Tibial artery (tissue), 4 donors: ENCODE results near the gene ADAD1.

Source experiments
- DNase-seq, 2 donors: peaks; one replicate each; pipeline ENCODE4 v3.0.0-alpha.2; 2019
- H3K27ac ChIP-seq, 2 donors: fragments of 200-600 bp; sonication (generic) in 1 of 2; 1 replicate in 1 of 2; 2 replicates in 1 of 2; pipeline ENCODE4 v1.5.1; 2018 to 2019; ENCODE audit warnings: mild to moderate bottlenecking in 1 of 2
- H3K27me3 ChIP-seq, 2 donors: fragments of 200-600 bp; sonication (generic) in 1 of 2; one replicate each; pipeline versions ENCODE4 v1.5.1 to v1.6.0; 2016 to 2019
- H3K36me3 ChIP-seq, 3 donors: fragments of 200-600 bp; sonication (generic) in 2 of 3; one replicate each; pipeline ENCODE4 v1.5.1; 2016 to 2019; ENCODE audit warnings: mild to moderate bottlenecking in 2 of 3
- H3K4me1 ChIP-seq, 4 donors: fragments of 200-600 bp; sonication (generic) in 2 of 4; 1 replicate in 3 of 4; 2 replicates in 1 of 4; pipeline ENCODE4 v1.5.1; 2016 to 2019
- H3K4me3 ChIP-seq, 2 donors: fragments of 200-600 bp; sonication (generic) in 1 of 2; 1 replicate in 1 of 2; 2 replicates in 1 of 2; pipeline ENCODE4 v1.5.1; 2018 to 2019; ENCODE audit warnings: mild to moderate bottlenecking in 2 of 2
- H3K9me3 ChIP-seq, 3 donors: fragments of 200-600 bp; sonication (generic) in 1 of 3; one replicate each; pipeline ENCODE4 v1.5.1; 2016 to 2019
- intact Hi-C: fragments of 100-400 bp; cut with DNase I; formaldehyde crosslinking; loops from one replicate; pipeline ENCODE4 v1.15.0; 2023; ENCODE audit warnings: low total_unique reads
- TF ChIP-seq, protein P1 (sequence below), 2 experiments: fragments of 200-600 bp in 1 of 2; fragments of 450-650 bp in 1 of 2; IDR thresholded peaks; one replicate each; pipeline ENCODE4 v1.5.1; 2017 to 2019; ENCODE audit warnings: antibody characterized with exemption in 2 of 2, mild to moderate bottlenecking in 1 of 2, moderate library complexity in 1 of 2

ADAD1 gene

DNA sequence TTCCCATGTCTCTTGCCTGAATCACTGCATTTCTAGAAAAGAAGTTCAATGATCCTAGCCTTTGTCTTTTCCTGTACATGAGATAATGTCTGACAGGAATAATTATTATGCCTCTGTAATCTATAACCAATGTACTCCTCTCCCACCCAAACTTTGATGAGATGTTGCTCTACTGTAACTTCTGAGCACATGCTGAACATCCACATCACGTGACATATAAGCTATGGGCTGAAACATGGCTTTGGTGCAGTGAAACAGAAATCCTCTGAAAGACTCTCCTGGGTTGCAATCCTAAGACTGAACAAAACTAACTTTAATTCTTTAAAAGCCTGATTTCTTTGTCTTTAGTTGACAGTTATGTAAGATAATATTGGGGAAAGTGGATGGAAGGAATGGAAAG lies 1.5 kb upstream of the ADAD1 start:
- H3K4me3 ChIP-seq = no peak overlapping the region
- peaks cover 0 to 6% (median 0%) of the 10 kb centered on the region in 4 donors for H3K4me1 ChIP-seq
- DNase-seq = no peak
- no peaks in the 10 kb centered on the region for H3K36me3 ChIP-seq
- H3K27me3 ChIP-seq = no peaks in the 10 kb centered on the region
- intact Hi-C loops = no loop called here
- TF ChIP-seq, protein P1, sequence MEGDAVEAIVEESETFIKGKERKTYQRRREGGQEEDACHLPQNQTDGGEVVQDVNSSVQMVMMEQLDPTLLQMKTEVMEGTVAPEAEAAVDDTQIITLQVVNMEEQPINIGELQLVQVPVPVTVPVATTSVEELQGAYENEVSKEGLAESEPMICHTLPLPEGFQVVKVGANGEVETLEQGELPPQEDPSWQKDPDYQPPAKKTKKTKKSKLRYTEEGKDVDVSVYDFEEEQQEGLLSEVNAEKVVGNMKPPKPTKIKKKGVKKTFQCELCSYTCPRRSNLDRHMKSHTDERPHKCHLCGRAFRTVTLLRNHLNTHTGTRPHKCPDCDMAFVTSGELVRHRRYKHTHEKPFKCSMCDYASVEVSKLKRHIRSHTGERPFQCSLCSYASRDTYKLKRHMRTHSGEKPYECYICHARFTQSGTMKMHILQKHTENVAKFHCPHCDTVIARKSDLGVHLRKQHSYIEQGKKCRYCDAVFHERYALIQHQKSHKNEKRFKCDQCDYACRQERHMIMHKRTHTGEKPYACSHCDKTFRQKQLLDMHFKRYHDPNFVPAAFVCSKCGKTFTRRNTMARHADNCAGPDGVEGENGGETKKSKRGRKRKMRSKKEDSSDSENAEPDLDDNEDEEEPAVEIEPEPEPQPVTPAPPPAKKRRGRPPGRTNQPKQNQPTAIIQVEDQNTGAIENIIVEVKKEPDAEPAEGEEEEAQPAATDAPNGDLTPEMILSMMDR (IDR thresholded peaks at IDR 0.05) = no peak
- no peak overlapping the region for H3K27ac ChIP-seq
- H3K9me3 ChIP-seq = no peaks in the 10 kb centered on the region

DNA sequence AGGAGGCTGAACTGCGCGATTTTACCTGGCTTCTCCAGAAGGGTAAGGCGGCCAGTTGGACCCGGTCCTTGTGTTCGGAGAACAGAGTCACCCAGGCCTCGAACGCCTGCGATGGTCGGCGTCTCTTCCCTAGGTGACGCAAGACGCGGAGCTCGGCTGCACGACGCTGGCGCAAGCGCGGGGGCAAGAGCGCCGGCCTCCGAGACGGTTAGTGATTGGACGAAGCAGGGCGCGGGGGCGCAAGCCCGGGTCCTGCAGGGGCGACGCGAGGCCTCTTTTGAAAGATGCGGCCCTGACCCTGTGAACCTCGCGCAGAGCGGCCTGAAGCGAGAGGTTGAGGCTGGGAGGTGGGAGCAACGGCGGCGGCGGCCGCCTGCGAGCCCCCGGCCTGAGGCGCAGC lies 428 bp downstream of the ADAD1 start:
- Histone ChIP-seq H3K4me3 (no peak overlapping the region), H3K27ac (no peak overlapping the region), H3K36me3 (no peaks in the 10 kb centered on the region), H3K9me3 (no peaks in the 10 kb centered on the region), H3K4me1 (peaks cover 0 to 6% (median 0%) of the 10 kb centered on the region in 4 donors), H3K27me3 (no peaks in the 10 kb centered on the region)
- intact Hi-C loops = no loop called here
- TF ChIP-seq, protein P1 (IDR thresholded peaks at IDR 0.05) = no peak
- no peak for DNase-seq

DNA sequence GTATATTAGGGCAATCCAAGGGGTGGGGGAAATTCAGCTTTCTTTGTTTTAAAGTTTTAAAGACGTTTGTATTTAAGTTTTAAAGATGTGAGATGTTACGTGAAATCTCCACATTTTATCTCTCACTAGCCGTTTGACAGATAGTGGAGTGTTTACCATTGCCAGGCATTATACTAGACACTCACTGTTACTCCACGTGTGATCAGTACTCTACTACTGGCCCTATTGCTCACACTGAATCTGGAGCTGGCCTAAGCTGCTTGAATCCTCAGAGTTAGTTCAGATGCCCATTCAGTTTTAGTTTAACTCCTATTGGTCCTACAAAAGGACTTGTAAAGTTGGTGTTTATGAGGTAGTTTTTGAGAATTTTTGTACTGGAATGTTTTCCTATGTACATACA lies 4.5 kb downstream of the ADAD1 start:
- intact Hi-C loops = no loop called here
- no peaks in the 10 kb centered on the region for H3K27me3 ChIP-seq
- H3K27ac ChIP-seq = no peak overlapping the region
- H3K36me3 ChIP-seq = no peaks in the 10 kb centered on the region
- TF ChIP-seq, protein P1 (IDR thresholded peaks at IDR 0.05) = no peak
- H3K9me3 ChIP-seq = peaks cover 0 to 4% (median 0%) of the 10 kb centered on the region in 3 donors
- peaks cover 0 to 6% (median 0%) of the 10 kb centered on the region in 4 donors for H3K4me1 ChIP-seq
- no peak overlapping the region for H3K4me3 ChIP-seq
- DNase-seq = no peak

DNA sequence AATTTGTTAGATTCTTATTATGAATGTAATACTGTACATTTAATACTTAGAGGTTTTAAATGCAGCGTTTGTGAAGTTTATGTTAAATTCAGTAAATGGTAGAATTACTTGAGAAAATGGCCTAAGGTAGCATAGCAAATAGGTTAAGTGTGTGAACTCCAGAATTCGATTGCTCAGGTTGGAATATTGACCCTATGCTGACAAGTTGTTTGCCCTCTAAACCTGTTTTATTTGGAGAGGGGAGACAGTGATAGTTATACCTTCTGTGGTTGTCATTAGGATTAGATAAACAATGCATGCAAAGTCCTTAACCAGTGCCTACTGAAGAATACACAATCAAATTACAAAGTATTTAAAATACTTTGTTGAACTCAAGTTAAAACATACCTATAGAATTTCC lies 5.4 kb downstream of the ADAD1 start:
- no peak overlapping the region for H3K27ac ChIP-seq
- no peaks in the 10 kb centered on the region for H3K27me3 ChIP-seq
- no peaks in the 10 kb centered on the region for H3K36me3 ChIP-seq
- no peak for DNase-seq
- no peak overlapping the region for H3K4me3 ChIP-seq
- peaks cover 0 to 4% (median 0%) of the 10 kb centered on the region in 3 donors for H3K9me3 ChIP-seq
- intact Hi-C loops = no loop called here
- H3K4me1 ChIP-seq = peaks cover 0 to 6% (median 0%) of the 10 kb centered on the region in 4 donors
- TF ChIP-seq, protein P1 (IDR thresholded peaks at IDR 0.05) = no peak

DNA sequence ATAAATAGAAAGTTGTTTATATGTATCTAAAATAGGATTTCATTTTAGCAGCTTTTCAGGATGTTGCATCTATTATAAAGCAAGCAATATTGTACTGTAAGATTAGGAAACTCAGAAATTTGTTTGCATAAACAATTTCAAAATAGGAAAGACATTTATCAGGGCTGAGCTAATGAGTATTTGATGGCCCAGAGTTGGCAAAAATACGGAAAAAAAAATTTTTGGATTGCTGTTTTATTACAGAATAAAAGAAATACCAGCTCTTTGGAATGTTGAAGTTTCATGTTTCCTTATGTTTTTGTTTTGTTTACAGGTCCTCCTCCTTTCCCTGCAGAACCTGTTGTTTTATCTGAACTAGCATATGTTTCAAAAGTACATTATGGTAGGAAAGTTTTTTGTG lies 14.5 kb downstream of the ADAD1 start:
- no peaks in the 10 kb centered on the region for H3K27me3 ChIP-seq
- H3K36me3 ChIP-seq = no peaks in the 10 kb centered on the region
- TF ChIP-seq, protein P1 (IDR thresholded peaks at IDR 0.05) = no peak
- intact Hi-C loops = no loop called here
- no peaks in the 10 kb centered on the region for H3K4me1 ChIP-seq
- H3K4me3 ChIP-seq = no peak overlapping the region
- no peaks in the 10 kb centered on the region for H3K9me3 ChIP-seq
- H3K27ac ChIP-seq = no peak overlapping the region
- no peak for DNase-seq

DNA sequence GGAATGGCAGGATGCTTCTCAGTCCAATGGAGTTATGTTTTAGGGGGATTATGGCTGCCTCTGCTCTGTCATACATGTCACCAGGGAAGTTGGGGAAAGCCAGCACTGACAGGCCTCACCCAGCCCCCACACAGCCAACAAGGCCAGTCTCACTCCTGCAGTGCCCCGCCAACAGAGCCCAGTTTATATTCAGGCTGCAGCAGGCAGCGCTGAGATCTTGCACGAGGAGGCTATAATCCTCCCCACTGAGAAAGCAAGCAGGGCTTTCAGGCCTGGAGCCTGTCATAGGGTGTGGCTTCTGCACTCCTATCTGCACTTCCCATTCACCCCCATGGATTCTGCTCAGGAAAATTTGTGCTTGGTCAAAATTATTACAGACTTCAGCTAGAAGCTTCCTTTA lies 25.1 kb downstream of the ADAD1 start:
- DNase-seq = no peak
- Histone ChIP-seq H3K4me3 (no peak overlapping the region), H3K9me3 (no peaks in the 10 kb centered on the region), H3K27me3 (no peaks in the 10 kb centered on the region), H3K36me3 (no peaks in the 10 kb centered on the region), H3K27ac (no peak overlapping the region), H3K4me1 (no peaks in the 10 kb centered on the region)
- intact Hi-C loops = no loop called here
- TF ChIP-seq, protein P1 (IDR thresholded peaks at IDR 0.05) = no peak
